Measurements from ENCODE around the gene GTF2IRD1.
"Not testable (repeated sequence)": the region's sequence is repeated elsewhere in the genome, so short reads cannot be mapped to it uniquely, and the experiment has no call there.

Gene GTF2IRD1

DNA sequence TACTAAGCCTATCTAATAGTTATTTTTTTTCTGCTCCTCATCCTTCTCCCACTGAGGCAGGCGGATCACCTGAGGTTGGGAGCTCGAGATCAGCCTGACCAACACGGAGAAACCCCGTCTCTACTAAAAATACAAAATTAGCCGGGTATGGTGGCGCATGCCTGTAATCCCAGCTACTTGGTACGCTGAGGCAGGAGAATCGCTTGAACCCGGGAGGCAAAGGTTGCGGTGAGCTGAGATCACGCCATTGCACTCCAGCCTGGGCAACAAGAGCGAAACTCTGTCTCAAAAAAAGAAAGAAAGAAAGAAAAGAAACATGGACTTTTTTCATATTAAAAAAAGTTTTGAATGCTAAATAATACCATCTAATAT lies 197.4 kb downstream of the GTF2IRD1 start:
- not testable (repeated sequence) for DNase-seq (ENCODE audit: low spot score)

Data from globus pallidus (tissue), 1 donor.